Measurements from ENCODE around the gene R3HDM2.
"Not testable (repeated sequence)": the region's sequence is repeated elsewhere in the genome, so short reads cannot be mapped to it uniquely, and the experiment has no call there.

The R3HDM2 gene

DNA sequence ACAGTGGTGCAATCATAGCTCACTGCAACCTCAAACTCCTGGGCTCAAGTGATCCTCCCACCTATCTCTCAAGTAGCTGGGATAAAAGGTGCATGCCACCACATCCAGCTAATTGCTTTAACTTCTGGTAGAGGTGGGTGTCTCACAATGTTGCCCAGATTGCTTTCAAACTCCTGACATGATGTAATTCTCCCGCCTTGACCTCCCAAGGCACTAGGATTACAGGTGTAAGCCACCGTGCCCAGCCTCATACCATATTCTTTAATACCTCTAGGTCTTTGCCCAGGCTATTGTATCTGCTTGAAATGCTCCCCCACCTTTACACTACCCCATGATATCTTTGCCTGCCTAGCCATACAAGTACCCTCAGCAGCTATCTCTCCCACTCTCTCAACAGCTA, 11.3 kb downstream of the R3HDM2 start:
- DNase-seq, result no peak

DNA sequence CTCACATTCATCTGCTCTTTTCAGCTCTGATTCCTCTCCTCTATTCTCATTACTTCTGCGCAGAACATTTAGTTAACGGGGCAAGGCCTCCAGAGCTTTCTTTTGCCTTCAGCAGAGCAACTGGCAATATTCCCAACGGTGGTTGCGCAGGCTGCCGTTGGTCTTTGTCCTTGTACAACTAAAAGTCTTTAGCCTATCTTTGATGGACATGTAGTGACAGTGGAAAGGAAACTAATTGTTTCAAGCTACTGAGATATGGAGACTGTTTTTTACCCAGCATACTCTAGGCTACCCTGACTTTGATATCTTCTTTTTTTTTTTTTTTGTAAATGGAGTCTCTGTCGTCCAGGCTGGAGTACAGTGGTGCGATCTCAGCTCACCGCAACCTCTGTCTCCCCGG, 12.6 kb downstream of the R3HDM2 start:
- no peak for DNase-seq

DNA sequence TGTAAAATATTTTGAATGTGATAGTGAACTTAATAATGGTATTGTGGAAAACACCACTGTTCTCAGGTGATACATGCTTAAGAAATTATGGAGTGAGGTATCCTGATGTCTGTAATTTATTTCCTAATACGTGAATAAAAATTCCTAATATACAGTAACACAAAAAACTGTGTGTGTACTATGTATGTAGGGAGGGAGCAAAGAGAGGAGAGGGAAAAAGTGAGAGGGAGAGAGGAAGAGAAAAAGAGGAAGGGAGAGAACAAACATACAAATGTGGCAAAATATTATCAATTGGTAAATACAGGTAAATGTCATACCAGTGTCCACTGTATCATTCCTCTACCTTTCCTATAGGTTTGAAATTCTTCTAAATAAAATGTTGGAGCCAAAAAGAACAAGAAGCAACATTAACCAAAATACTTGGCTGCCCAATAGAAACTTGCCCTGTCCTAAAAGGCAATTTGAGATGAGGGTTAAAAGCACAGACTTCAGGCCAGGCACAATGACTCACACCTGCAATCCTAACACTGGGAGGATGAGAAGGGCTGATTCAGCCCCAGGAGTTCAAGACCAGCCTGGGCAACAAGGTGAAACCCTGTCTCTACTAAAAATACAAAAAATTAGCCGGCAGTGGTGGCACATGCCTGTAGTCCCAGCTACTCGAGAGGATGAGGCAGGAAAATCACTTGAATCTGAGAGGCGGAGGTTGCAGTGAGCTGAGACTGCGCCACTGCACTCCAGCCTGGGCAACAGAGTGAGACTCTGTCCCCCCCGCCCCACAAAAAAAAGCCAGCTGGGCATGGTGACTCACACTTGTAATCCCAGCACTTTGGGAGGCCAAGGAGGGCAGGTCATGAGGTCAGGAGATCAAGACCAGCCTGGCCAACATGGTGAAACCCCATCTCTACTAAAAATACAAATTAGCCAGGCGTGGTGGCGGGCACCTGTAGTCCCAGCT, 14.5 kb downstream of the R3HDM2 start:
- DNase-seq, result peak; percentile 26

DNA sequence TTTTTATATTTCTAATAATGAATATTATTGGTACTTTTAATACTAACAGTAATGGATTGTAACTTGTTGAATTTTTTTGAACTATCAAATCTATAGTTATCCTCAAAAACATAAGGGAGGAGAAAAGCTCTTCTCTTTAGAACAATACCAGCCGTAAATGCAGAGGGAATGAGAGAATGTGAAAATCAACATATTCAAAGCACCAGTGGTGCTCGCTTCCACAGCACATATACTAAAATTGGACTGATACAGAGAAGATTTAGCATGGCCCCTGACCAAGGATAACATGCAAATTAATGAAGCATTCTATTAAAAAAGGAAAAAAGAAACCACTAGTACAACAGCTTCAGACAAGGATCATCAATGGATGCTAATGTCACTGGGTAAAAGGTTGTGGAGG, 15.8 kb downstream of the R3HDM2 start:
- no peak for DNase-seq

DNA sequence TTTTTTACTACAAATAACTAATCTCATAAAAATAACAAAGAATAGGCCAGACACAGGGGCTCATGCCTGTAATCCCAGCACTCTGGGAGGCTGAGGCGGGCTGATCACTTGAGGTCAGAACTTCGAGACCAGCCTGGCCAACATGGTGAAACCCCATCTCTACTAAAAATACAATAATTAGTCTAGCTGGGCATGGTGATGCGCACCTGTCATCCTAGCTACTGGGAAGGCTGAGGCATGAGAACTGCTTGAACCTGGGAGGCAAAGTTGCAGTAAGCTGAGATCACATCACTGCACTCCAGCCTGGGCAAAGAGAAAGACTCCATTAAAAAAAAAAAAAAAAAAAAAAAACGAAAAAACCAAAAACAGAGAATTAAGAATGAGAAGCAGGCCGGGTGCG, 16.7 kb downstream of the R3HDM2 start:
- DNase-seq, result not testable (repeated sequence)

DNA sequence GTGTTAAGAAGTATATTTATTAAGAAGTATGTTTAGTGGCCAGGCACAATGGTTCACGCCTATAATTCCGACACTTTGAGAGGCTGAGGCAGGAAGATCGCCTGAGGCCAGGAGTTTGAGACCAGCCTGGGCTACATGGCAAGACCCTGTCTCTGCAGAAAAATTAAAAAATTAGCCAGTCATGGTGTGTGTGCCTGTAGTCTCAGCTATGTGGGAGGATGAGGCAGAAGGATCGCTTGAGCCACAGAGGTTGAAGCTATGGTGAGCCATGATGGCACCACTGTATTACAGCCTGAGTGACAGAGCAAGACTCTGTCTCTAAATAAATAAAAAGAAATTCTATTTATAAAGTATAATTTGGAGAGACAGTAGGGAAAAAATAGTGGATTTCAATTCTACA, 20.3 kb downstream of the R3HDM2 start:
- no peak for DNase-seq

DNA sequence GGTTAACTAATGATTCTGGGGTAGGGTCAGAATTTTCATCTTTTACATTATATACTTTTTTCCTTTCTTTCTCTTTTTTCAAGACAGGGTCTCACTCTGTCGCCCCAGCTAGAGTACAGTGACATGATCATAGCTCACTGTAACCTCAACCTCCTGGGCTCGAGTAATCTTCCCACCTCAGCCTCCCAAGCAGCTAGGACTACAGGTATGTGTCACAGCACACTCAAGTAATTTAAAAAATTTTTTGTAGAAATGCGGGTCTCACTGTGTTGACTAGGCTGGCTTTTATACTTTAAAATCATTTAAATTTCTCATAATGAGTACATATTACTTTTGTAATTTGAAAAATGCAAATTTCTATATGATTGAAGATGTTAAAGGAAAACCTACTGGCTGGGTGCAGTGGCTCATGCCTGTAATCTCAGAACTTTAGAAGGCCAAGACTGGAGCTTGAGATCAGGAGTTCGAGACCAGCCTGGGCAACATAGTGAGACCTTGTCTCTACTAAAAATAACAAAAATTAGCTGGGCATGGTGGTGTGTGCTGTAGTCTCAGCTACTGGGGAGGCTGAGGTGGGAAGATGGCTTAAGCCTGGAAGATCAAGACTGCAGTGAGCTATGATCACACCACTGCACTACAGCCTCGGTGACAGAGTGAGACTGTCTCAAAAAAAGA, 25.7 kb downstream of the R3HDM2 start:
- DNase-seq, result no peak

DNA sequence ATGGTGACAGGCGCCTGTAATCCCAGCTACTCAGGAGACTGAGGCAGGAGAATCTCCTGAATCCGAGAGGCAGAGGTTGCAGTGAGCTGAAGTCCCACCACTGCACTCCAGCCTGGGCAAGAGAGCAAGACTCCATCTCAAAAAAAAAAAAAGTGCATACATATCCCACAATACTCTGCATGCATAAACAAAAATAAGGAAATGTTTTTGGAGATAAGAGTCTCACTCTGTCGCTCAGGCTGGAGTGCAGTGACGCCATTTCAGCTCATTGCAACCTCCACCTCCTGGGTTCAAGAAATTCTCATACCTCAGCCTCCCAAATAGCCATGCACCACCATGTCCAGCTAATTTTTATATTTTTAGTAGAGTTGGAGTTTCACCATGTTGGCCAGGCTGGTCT, 28.7 kb downstream of the R3HDM2 start:
- DNase-seq, result not testable (repeated sequence)

DNA sequence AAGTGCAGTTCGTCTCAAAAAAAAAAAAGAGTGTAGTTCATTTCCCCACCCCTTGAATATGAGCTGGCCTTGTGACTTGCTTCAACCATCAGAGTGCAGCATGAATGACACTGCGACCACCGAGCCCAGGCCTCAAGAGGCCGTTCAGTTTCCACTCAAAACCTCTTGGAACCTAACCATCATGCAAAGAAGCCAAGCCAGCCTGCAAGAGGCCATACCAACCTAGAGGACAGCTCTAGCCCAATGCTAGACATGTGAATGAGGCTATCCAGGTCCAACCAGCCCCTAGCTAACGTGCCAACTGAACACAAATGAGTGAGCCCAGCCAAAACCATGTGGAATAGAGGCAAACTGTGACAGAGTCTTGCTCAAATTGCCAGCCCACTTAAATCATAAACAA, 29.7 kb downstream of the R3HDM2 start:
- no peak for DNase-seq

DNA sequence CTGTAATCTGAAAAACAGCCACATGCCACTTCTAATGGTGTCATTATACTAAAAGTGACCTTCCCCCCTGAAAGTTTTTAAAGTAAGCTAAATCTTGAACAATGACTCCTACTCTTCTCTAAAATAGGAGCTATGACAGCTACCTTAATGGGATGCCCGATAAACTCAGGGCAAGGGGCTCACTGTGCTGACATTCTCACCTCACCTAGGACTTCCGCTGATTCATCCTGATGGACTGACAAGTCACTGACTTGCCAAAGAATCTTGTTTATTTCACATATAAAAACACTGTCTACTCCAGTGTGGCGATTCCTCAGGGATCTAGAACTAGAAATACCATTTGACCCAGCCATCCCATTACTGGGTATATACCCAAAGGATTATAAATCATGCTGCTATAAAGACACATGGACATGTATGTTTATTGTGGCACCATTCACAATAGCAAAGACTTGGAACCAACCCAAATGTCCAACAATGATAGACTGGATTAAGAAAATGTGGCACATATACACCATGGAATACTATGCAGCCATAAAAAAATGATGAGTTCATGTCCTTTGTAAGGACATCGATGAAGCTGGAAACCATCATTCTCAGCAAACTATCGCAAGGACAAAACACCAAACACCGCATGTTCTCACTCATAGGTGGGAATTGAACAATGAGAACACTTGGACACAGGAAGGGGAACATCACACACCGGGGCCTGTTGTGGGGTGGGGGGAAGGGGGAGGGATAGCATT, 31.0 kb downstream of the R3HDM2 start:
- not testable (repeated sequence) for DNase-seq

DNA sequence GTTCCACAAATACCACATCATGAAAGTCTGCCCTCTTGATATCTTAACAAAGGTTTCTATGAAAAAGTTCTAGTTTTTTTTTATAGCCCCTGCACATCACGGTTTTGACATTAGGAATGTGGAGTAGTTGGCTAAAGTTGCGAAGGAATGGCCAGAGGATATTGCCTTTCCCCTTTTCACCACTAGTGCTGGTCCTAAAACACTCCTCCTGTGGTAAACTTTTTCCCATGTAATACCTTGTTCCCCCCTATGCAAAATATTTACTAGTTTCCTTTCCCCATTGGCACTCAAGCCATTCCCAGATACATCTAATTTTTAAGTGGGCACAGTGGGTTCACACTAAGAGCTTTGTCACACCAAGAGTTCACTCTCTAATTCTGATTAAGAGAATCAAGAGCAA, 33.4 kb downstream of the R3HDM2 start:
- no peak for DNase-seq

DNA sequence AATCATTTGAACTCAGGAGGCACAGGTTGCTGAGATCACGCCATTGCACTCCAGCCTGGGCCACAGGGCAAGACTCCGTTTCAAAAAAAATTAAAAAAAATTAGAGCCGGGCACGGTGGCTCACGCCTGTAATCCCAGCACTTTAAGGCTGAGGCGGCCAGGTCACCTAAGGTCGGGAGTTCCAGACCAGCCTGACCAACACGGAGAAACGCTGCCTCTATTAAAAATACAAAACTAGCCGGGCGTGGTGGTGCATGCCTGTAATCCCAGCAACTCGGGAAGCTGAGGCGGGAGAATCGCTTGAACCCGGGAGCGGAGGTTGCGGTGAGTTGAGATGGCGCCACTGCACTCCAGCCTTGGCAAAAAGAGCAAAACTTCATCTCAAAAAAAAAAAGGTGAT, 35.7 kb downstream of the R3HDM2 start:
- DNase-seq, result no peak

DNA sequence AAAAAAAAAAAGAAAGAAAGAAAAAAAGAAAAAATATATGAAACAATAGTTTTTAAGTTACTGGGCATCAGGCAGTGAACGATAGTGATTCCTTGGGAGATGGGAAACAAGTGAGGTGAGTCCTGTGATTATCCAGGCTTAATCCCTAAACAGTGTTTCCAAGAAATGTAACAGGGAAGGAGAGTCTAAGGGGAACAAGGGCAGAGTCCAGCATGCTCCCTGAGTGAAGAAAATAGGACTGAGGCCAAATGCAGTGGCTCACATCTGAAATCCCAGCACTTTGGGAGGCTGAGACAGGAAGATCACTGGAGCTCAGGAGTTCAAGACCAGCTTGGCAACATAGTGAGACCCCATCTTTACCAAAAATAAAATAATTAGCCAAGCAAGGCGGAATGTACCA, 40.7 kb downstream of the R3HDM2 start:
- no peak for DNase-seq

DNA sequence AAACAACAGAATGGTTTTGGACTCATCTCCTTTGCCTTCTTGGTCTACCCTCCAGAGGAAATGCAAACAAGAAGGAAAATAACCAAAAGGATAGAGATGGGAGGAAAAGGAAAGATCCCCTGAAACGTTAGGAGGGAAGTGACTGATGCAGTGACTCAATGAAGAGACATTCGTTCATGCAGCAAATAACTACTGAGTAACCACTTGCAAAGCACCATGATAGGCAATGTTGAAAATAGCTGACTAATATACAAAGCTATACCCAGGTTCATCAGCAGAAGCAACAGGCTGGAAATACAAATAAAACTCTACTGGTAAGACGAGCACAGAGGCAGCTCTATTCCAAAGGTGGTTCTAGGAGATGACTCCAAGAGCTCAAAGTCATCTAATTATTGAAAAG, 41.8 kb downstream of the R3HDM2 start:
- peak; percentile 89 for DNase-seq

DNA sequence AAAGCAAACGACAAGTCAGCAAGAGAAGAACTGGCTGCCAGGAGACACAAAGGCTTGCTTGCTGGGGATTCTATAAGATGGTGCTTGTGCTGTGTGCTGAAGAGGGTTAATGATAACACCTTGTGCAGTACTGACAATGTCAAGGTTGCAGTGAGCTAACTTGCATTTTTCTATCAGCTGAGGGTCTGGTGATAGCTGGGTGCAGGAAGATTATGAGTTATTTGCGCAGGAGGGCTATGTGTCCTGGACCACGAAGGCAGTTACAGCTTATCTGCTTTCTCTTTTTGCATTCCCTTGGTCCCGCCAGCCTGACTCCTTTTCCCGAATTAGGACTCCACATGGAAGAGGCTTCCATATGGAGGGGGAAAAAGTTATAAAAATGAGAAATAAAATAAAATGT, 42.4 kb downstream of the R3HDM2 start:
- DNase-seq, result no peak

DNA sequence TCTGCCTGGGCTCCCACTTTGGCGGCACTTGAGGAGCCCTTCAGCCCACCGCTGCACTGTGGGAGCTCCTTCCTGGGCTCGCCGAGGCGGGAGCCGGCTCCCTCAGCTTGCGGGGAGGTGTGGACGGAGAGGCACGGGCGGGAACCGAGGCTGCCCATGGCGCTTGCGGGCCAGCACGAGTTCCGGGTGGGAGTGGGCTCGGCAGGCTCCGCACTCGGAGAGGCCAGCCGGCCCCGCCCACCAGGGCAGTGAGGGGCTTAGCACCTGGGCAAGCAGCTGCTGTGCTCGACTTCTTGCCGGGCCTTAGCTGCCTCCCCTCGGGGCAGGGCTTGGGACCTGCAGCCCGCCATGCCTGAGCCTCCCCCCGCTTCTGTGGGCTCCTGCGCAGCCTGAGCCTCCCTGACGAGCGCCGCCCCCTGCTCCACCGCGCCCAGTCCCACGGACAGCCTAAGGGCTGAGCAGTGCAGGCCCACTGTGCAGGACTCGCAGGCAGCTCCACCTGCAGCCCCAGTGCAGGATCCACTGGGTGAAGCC, 44.6 kb downstream of the R3HDM2 start:
- DNase-seq, result no peak

DNA sequence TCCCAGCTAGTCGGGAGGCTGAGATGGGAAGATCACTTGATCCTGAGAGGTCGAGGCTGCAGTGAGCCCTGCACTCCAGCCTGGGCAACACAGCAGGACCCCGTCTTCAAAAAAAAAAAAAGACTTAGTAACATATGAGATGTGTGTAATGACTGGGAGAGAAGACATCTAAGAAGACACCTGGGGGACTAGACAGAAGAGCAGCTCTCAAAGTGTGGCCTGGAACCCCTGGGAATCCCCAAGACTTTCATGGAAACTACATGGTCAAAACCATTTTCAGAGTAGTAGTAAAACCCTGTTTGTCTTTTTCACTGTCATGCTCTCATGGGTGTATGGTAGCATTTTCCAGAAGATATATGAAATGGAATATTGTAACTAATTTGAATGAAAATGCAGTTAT, 45.3 kb downstream of the R3HDM2 start:
- no peak for DNase-seq

DNA sequence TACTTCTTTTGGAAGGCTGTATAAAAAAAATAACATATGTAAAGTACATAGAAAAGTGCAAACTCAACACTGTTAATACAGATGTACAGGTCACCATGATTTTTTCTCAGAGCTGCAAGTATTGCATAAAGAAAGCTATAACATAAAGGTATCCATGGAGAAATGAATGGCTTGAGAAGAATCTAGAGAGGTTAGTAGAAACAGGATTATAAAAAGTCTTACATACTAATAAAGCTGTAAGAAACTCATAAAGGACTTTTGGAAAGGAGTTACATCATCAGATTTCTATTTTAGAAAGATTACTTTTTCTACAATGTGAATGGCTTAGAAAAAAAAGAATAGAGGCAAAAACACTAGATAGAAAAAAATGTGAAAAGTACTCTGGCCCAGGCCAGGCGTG, 46.4 kb downstream of the R3HDM2 start:
- no peak for DNase-seq

DNA sequence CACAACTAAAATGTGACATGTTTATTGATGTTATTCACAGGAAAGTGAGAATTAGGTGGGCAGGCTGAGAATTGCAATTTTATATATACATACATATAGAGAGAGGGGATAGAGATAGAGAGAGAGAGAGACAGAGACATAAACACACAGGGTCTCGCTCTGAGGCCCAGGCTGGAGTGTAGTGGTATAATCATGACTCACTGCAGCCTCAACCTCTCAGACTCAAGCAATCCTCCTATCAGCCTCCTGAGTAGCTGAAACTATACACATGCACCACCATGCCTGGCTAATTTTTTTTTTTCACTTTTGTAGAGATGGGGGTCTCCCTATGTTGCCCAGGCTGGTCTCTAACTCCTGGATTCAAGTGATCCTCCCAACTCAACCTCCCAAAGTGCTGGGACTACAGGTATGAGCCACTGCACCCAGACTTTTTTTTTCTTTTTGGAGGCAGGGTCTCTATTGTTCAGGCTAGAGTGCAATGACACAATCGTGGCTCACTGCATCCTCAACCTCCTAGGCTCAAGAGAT, 49.1 kb downstream of the R3HDM2 start:
- DNase-seq, result peak; percentile 24

DNA sequence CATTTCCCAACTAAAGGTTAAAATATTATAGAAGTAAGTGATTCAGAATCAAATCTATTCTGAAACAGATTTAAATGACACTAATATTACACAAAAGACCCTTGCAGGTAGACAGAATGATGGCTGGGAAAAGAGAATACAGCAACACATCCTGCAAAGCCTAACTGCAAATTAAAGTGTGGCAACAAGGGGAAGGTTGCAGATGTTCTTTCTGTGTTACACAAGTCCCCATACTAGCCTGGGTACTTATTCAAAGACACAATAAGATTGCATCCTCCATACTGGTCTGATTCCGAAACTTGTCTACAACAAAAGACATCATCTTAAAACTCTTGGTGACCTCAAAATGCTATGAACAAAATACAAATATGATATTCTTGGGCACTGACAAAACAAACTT, 50.5 kb downstream of the R3HDM2 start:
- DNase-seq, result no peak

DNA sequence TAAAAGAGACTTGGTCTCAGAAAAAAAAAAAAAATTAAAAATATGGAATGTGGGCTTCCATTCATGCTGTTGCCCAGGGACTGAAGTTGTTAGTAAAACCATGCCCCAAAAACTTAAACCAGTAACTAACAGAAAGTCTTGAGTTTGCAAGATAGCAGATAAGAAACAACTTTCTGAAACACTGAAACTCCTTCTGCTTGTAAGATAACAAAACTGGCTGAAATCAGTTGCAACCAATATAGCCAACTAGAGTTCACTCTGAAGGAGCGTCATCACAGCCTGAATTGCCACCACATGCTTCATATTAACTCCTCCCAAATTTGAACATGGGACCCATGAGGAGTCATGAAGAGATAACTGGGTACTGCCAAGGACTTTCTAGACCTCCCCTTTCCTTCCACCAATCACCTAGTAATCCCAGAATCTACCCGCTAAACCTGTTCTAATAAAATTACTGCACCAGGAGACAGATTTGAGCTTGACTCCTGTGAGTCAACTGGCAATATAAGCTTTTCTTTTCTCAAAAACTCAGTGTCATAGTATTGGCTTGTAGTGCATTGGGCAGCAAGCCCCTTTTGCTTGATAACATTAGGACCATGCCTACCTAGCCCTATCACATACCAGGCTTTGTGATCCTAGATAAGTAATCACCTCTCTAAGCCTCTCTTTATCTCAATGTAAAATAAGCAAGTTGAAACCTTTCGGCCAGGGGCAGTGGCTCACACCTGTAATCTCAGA, 53.6 kb downstream of the R3HDM2 start:
- no peak for DNase-seq

DNA sequence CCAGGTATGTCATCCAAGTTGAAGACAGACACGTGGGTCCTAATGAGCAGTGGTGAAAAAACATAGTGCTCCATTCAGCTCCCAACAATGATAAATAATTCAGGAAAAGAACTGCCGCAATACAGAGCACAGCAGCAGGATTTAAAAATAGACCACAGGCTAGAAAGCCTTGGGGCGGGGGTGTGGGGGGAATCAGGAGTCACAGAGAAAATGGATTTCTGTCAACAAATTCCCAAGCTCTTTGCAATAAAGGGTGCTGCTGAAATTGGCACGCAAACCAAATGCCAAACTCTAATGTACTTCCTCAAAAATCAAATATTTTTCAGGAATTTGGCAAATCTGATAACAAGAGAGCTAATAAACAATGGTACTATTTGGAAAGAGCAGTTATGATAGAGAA, 58.6 kb downstream of the R3HDM2 start:
- peak; percentile 54 for DNase-seq
